Fibroblast of the conjunctiva (primary cell): ENCODE data around the gene LBHD2.

Experiments used
- DNase-seq: peaks from one replicate; pipeline ENCODE4 v3.0.0-alpha.2; 2010; ENCODE audit warnings: low read depth

LBHD2 gene

DNA sequence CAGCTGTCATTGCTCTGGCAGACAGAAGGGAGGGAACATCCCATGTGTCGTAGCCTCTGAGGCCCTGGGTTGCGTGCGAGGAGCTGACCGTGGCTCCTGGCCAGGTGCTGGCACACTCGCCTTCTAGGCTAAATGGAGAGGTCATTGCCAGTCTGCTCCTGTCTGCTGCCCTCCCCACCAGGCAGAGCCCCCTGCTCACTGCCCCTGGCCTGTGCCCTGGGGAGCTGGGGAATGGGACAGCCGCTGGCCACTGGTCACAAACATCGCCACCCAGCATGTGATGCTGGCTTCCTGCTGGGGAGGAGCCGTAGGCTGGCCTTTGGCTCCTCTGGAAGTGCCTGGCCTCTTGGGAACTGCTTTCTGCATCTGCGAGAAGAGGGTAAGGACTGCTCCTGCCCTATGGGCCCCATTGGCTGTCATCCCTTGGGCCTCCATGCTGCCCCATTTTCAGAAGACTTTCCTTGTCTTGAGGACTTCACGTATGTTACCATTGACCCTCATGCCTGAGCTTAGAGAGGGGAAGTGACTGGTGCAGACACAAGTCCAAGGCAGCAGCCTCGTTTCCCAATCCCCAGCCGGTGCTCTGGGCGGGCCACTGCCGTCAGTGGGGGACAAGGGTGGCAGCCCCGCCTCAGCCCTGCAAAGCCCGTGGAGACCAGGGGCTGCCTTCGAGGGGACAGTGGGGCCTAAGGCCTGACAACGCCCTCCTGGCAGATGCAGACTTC is 37.3 kb downstream of the LBHD2 start:
- no peak for DNase-seq

DNA sequence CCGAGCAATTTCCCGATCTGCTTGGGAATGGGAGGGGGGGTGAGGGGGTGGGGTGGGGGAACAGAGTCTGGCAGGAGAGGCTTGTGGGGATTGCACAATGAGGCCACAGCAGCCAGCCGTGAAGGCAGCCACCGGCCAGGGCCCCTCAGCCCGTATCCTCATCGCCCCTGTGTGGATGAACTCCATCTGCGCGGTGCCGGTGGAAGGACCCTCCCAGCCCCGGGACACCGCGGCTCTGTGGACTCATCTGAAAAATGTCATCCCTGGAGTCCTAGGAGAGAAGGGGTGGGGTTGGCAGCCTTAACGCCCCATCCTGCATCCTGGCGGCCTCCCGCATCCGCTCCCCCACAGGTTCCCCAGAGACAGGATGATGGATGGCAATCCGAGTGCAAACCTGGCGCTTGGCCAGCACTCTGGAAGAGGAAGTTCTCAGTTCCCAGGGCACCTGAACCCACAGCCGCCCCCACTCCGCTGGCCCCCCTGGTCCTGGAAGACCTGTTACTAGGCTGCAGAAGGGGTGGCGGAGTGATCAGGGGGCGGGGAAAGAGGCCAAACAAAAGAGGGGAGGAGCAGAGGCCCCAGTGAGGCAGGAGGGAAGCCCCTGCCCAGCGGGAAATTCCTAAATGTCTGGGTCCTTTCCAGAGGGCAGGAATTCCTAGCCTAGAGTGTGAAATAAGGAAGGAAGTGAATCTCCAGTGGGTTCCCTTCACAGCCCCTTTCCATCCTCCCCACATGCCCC is 38.0 kb downstream of the LBHD2 start:
- peak; percentile 61 for DNase-seq

DNA sequence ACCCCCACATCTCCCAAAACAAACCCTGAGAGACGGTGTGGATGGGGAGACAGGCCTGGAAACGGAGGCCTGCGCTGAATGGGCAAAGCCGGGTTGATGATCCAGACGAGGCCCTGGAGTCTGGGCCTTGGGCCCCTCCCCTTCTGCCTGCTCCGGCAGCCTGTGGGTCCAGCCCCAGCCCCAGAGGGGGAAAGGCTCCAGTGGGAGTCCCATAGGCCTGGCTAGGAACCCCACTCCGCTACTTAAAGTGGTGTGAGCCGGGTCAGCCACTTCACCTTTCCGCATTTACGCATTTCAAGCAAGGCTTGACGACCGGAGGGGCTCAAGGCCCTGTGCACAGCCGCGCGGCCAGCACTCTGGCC is 38.6 kb downstream of the LBHD2 start:
- no peak for DNase-seq

DNA sequence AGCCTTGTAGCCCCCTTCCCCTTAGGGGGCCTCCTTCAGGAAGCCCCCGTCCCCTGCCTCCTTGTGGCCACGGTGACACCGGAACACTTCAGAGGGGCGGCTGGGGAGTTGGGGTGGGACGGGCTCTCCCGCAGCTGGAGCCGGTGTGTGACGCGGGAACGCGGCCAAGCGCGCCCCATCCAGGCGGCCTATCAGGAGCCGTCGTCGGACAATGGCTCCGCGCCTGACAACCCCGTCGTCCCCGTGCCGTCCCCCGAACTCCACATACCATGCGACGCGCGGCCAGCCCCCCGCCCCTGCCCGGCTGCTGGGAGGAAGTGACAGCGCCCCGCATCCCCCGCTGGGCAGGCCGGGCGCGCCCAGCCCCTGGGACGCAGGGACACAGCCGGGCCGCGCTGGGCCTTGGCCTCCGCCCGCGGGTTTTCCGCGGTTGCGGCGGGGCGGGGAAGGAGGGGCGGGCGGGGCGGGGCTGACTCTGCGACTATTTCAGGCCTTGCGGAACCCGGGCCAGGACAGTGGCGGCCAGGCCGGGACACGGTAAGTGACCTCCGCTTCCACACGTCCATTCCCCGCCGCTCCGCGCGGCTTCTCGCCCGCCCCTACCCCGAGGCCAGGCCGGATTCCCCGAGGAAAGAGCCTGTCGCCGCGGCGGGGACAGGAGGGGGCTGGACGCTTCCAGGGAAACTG is 39.1 kb downstream of the LBHD2 start, which contains the start of gene TNFAIP2:
Gene TNFAIP2 (plus strand): TSS at position 515 of the 687 bp plus-strand sequence. CDS start 2,997 bp downstream, outside the sequence.
- DNase-seq, result no peak

DNA sequence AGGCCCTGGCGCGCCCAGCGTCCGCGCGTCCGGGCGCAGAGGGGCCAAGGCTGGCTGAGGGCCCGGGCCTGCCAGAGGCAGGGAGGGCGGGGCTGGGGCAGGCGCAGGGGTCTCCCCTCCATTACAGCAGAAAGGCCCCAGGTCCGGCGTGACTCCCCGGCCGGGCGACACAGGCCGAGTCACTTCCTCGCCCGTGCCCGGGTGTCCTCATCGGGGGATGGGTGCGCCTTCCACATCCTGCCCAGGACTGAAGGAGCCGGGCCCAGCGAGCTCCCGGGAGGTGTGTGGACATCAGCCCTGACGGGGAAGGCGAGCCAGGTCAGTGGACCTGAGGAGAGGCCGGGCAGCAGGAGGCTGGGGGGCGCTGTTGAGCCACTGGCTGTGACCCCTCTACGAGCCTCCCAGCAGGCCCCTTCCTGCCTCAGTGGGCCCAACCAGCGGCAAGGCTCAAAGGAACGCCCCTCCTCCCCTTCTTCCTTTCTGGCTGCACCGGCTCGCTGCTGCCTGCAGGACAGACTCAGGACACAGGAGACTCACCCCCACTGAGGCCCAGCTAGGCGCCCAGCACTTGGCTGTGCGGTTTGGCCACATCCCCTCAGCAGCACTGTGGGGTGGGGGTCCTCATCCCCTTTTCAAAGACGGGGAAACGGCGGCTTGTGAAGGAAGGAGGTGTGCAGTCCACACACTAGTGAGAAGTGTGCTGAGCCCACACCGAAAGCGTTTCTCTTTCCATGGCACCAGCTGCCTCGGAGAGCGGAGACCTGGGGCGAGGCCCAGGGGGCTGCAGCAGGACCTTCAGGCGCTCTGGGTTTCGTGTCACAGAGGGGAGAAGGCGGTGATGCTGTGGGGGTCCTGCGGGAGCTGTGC is 39.9 kb downstream of the LBHD2 start:
- no peak for DNase-seq

DNA sequence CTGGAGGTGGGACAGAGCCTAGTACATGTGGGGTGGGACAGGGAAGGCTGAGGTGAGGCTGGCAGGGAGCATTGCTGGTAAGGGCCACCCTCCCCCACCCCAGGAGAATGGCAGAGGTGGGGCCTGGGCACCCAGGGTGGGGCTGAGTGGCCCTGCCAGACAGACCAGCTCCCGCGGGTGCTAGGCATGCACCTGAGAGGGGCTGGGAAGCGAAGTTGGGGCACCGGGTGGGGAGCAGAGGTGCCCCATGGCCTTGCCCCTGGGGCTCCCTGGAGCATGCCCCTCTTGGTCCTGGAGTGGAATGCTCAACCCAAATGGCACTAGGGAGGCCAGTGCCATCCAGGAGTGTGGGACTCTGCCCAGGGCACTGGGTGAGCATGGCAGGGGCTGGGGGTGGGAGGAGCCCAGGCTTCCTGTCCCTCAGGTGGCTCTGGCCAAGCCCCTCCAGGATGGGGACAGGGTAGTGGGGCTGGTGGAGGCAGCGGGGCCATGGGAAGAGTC is 40.5 kb downstream of the LBHD2 start:
- DNase-seq, result no peak

DNA sequence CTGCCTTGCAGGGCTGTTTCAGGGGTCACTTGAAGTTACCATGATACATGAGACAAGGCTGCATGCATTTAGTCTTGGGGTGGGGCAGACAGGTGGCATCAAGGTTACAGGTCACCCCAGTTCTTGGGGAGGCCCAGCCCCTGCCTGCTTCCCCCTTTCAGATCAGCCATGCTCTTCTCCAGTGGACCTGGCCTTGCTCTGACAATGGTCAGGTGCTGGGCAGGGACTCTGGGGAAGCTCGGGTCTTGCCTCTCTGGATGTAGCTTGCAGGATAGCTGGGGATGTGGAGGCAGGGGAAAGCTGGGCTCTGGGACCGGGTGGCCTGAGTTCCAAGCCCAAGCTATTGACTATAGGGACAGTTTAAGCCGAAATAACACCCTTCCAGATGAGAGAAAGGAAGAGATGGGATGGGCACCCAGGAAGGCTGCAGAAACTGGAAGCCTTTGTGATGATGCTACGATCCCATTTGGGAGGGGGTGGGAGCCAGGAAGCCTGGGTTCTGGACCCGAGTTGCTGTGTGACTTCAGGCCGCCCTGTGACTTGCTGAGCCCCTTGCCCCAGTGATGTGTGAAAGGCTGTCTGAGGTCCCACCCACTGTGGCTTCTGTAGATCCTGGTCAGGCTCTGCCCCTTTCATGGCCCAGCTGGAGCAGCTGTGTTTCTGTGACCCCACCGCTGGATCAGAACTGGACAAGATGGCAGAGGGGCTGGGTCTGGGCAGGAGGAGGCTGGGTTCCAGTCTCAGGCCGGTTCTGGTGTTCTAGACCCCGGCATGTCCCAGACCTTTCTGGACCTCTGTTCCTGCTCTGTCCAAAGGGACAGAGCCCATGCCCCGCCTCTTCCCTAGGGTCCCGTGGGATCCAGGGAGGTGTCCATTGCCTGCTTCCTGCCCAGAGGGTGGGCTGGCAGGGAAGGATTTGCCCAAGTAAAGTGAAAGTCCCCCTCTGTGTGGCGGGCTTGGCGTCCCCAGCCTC is 41.4 kb downstream of the LBHD2 start:
- DNase-seq, result no peak

DNA sequence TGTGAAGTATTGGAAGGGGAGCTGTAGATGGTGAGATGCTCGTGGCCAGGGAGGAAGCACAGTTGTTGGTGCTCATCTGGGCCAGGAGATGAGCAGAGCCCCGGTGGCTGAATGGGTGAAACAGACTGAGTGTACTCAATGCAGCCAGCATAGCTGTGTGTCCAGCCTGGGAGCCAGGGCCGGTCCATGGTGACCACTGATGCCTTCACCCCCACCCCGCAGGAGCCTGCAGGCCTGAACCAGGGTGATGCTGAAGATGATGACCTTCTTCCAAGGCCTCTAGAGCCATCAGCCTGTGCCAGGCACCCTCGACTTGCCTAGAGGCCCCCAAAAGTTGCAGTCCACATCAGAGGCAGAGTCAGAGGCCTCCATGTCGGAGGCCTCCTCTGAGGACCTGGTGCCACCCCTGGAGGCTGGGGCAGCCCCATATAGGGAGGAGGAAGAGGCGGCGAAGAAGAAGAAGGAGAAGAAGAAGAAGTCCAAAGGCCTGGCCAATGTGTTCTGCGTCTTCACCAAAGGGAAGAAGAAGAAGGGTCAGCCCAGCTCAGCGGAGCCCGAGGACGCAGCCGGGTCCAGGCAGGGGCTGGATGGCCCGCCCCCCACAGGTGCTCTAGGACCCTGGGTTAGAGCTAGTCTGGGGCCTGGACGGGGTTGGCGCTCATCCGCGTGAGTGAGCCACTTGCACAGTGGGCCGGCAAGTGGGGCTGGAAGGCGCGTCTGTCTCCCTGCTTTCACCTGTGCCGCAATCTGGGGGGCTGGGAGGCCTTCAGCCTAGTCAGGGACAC is 42.3 kb downstream of the LBHD2 start:
- no peak for DNase-seq

DNA sequence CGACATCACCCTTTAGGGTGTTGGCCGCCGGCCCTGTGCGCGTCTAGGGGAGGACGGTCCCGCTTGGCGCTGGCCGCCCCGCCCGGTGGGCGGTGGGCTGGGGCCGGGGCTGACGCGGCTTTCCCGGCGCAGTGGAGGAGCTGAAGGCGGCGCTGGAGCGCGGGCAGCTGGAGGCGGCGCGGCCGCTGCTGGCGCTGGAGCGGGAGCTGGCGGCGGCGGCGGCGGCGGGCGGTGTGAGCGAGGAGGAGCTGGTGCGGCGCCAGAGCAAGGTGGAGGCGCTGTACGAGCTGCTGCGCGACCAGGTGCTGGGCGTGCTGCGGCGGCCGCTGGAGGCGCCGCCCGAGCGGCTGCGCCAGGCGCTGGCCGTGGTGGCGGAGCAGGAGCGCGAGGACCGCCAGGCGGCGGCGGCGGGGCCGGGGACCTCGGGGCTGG is 42.9 kb downstream of the LBHD2 start:
- no peak for DNase-seq

DNA sequence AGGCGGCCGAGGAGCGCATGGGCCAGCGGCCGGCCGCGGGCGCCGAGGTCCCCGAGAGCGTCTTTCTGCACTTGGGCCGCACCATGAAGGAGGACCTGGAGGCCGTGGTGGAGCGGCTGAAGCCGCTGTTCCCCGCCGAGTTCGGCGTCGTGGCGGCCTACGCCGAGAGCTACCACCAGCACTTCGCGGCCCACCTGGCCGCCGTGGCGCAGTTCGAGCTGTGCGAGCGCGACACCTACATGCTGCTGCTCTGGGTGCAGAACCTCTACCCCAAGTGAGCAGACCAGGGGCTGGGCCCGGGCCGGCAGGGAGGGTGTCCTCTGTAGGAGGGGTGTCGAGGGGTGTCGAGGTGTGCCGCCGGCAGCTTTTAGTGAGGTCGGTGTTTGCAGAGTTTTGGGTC is 43.3 kb downstream of the LBHD2 start:
- DNase-seq, result no peak

DNA sequence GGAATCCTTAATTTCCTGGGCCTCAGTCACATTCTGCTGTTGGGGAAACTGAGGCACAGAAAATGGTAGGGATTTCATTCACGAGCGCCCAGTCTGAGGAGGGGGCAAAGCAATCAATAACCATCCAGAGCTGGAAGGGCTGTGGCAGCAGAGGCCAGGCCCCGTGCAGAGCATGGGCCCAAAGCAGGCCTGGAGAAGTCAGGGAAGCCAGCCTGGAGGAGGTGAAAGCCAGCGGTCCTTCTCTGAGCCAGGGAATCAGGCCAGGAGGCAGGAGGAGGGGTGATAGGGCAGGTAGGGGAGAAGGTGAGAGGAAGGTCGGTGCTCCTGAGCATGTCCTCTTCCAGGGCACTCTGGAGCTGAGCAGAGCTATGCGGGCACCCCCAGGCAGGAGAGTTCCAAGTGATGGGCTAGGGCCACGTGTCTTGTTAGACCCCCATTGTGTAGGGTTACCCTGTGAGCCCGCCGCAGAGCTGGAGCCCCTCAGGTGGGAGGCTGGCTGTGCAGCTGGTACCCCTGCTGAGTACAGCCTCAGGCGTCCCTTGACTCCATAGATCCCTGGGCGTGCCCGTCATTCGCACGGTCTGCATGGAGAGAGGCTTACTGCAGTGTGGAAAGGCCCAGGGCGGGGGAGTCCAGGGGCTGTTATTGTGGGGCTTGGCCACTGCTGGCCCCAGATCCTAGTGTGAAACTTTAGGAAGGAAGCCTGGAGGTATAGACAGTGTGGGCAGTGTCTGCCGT is 44.0 kb downstream of the LBHD2 start:
- no peak for DNase-seq

DNA sequence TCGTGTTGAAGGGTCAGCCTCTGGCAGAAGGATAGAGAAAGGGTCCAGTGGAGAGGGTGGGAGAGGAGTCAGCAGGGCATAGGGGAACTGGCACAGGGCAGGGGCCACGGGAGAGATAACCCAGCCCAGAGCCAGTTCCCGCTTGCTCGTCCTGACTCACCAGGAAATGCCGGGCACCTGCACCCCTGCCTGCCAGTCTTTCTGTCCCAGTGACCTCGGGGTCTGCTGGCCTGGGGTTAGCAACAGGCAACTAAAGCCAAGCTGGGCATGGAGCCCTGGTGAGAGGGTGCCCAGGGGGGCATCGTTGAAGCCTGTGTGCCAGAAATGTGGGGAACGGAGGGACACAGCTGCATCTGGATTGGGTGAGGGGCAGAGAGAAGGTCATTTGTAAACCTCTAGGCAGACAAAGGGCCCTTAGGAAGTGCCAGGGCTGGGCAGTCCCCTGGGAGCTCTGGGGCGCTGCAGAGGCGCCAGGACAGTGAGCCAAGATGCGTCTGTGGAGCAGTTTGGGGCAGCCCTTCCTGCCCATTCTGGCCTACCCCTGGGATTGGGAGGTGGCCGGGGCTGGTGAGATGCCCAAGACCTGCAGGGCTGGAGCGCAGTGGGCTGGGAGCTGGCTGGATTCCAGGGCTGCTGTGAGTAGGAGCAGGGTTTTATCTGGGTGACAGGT is 44.8 kb downstream of the LBHD2 start:
- no peak for DNase-seq

DNA sequence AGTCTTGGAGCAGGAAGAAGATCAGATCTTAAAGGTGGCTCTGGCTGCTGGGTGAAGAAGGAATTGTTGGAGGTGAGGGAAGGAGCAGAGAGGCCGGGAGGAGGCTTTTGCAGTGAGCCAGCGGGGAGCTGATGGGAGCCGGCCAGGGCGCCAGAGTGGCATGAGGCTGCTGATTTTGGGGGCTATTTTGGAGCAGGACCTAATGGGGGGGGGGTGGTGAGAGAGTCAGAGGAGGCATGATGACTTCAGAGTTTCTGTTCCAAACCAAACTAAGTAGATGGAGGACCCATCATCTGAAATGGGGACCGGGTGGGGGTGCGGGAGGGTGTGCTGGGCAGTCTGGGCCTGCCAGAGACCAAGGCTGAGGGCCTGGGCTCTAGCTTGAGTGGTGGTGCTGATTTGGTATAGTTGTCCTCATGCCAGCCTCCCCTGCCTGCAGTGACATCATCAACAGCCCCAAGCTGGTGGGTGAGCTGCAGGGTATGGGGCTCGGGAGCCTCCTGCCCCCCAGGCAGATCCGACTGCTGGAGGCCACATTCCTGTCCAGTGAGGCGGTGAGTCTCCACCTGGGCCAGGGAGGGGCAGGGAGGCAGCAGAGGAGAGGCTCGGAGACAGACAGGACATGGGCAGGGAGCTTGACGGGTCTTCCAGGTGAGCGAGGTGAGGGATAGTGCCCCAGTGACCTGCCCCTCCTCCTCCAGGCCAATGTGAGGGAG is 45.4 kb downstream of the LBHD2 start:
- no peak for DNase-seq

DNA sequence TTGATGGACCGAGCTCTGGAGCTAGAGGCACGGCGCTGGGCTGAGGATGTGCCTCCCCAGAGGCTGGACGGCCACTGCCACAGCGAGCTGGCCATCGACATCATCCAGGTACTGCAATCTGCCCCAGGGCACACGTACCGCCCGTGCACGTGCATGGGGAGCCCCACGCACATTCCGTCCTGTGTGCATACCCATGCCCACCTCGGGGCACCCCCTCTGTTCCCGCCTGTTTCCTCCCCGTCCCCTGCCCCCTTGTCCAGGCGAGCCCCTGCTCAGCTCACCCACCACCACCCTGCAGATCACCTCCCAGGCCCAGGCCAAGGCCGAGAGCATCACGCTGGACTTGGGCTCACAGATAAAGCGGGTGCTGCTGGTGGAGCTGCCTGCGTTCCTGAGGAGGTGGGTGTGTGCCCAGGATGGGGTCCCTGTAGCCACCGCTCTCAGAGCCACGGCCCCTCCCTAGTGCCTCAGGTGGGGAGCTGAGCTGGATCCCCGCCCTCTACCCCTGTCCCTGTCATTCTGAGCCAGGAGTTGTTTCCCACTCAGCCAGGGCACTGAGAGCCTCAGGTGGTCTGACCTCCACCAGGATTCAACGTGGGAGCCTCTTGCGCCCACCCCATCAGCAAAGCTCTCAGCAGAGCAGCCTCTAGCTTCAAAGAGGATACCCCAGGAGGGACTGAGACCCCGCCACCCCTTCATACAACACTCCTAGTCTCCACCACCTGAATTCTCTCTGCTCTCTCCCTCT is 46.2 kb downstream of the LBHD2 start:
- DNase-seq, result no peak

DNA sequence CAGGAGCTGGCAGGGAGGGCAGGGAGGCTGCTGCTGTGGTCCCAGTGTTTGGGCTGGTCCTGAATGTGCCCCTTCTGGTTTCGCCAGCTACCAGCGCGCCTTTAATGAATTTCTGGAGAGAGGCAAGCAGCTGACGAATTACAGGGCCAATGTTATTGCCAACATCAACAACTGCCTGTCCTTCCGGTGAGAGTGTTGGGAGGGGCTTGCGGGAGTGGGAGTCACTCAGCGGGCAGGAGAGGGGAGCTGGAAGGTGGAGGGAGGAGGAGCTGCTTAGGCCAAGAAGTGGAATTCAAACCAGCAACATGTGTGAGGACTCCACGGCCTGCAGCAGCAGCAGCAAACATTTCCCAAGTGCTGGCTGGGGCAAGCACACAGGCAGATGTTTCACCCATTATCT is 47.0 kb downstream of the LBHD2 start:
- peak; percentile 74 for DNase-seq

DNA sequence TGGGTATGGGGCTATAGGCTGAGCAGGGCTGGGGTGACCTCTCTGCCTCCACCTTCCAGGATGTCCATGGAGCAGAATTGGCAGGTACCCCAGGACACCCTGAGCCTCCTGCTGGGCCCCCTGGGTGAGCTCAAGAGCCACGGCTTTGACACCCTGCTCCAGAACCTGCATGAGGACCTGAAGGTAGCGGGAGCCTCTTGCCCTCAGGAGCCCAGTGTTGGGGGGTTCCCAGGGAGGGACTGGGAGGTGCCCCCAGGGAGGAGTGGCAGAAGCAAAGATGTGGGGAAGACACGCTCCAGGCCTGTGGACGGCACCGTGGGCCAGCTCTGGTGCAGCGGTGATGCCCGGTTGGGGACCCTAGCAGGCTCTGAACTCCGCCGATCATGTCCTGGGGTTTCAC is 47.6 kb downstream of the LBHD2 start:
- DNase-seq, result no peak
